Ureter (tissue), 1 donor: ENCODE data around the gene ELMO3. TPM values are rescaled to one million over a fixed set of nuclear protein-coding genes. Genes with fewer than 3 reads are reported as not detected.
A peak's percentile ranks its signal among the peaks of the same experiment; 100 is the strongest.

Experiments
- DNase-seq: peaks from one replicate; pipeline ENCODE4 v3.0.0-alpha.2; 2020; ENCODE audit warnings: low spot score
- total RNA-seq: library from RNA; stranded (reverse); gene quantifications from one replicate; pipeline ENCODE4 v1.2.4, GENCODE V29; 2023
- donor health status: DM: yes; HTN: yes; CAD: no.

Gene ELMO3
- total RNA-seq, 1 donor from 2014 or later = 23.5 TPM

GRCh38 chr16:67241008-67241900 lies 42.3 kb downstream of the ELMO3 start:
- DNase-seq = no peak

- DNase-seq = no peak
Measured at GRCh38 chr16:67242138-67242730, 43.3 kb downstream of the ELMO3 start.

- DNase-seq = no peak
Measured at GRCh38 chr16:67243481-67243880, 44.5 kb downstream of the ELMO3 start.

GRCh38 chr16:67244387-67245185 lies 45.7 kb downstream of the ELMO3 start:
- peak; percentile 75 for DNase-seq

- DNase-seq = no peak
Measured at GRCh38 chr16:67245186-67245585, 46.3 kb downstream of the ELMO3 start.

- no peak for DNase-seq
Measured at GRCh38 chr16:67245674-67246080, 46.7 kb downstream of the ELMO3 start.

GRCh38 chr16:67246081-67246755 lies 47.3 kb downstream of the ELMO3 start:
- DNase-seq = peak; percentile 72

- DNase-seq = peak; percentile 72
Measured at GRCh38 chr16:67246756-67247191, 47.8 kb downstream of the ELMO3 start.

- DNase-seq = peak; percentile 98
Measured at GRCh38 chr16:67247192-67248072, 48.5 kb downstream of the ELMO3 start, which contains the start of gene FHOD1. Gene FHOD1, minus strand, starts transcription at chr16:67247481. Its CDS starts 71 bp downstream, at chr16:67247410.

- DNase-seq = no peak
Measured at GRCh38 chr16:67248073-67248400, 49.1 kb downstream of the ELMO3 start.

GRCh38 chr16:67248401-67249177 lies 49.7 kb downstream of the ELMO3 start, which contains the start of gene SLC9A5:
Gene SLC9A5, plus strand, starts transcription at chr16:67248979. Its CDS starts 36 bp downstream, at chr16:67249015.
- no peak for DNase-seq

- no peak for DNase-seq
Measured at GRCh38 chr16:67249178-67250044, 50.5 kb downstream of the ELMO3 start.

- no peak for DNase-seq
Measured at GRCh38 chr16:67250045-67250327, 51.1 kb downstream of the ELMO3 start.

GRCh38 chr16:67252609-67253497 lies 53.9 kb downstream of the ELMO3 start:
- no peak for DNase-seq
